Stimulated activated CD4-positive, alpha-beta T cell treated with anti-CD3 and anti-CD28 coated beads, Interleukin-15, amount 100 ng/mL, for 48 hours (primary cell): ENCODE measurements around the gene MALSU1.
"Not testable (repeated sequence)": the region's sequence is repeated elsewhere in the genome, so short reads cannot be mapped to it uniquely, and the experiment has no call there.

Experiments used
- DNase-seq, 2 donors: peaks; one replicate each; pipeline ENCODE4 v3.0.0-alpha.2; 2020; ENCODE audit warnings: low read depth in 2 of 2

The MALSU1 gene

DNA sequence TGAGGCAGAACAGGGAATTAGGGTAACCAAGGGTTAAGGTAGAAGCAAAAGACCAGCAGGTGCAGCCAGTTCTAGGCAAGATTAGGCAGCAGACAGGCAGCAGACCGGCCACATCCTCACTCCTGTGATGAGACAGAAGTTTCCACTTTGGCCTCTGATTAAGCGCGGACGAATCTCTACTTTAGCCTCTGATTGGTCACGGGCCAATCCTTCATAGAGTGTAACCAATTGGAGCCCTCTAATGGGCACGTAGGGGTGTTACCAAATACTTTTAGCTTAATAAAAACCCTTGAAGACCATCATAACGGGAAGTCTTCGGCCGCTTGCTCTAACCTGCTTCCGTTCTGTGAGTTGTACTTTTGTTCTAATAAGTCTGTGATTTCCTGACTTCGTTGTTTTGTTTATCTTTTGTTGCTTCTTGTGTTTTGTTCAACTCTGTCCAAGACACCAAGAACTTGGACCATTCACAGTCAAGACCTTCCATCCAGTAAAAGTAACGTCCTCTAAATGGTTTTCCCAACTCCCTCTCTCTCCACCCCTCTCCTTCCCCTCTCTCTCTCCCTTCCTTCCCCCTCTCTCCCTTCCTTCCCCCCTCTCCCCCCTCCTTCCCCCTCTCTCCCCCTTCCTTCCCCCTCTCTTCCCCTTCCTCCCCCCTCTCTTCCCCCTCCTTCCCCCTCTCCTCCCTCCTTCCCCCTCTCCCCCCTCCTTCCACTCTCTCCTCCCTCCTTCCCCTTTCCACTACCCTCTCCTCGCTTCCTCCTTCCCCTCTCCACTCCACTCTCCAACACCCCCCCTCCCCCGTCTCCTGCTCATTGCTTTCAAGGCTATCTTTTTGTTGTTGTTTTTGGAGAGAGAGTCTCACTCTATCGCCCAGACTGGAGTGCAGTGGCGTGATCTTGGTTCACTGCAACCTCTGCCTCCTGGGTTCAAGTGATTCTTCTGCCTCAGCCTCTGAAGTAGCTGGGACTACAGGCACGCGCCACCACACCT is 13.2 kb upstream of the MALSU1 start:
- no peak for DNase-seq

DNA sequence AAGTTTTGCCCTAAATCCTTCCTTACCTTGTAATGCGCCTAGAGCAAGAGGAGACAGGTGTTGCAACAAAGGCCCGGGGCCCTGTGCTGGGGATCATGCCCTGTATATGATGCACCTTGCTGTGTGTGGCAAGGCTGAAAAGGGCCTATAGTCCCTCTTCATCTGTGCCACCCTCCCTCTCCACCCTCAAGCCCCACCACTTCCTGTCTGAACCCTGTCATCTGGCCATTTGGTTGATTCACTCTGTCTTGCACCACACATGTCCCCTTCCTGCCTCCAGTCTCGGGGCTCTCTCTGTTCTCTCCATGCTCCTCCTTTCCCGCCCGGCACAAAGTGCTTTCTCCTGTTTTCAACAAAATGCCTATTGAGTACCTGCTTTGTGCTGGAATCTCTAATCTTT is 11.5 kb upstream of the MALSU1 start:
- DNase-seq = no peak

DNA sequence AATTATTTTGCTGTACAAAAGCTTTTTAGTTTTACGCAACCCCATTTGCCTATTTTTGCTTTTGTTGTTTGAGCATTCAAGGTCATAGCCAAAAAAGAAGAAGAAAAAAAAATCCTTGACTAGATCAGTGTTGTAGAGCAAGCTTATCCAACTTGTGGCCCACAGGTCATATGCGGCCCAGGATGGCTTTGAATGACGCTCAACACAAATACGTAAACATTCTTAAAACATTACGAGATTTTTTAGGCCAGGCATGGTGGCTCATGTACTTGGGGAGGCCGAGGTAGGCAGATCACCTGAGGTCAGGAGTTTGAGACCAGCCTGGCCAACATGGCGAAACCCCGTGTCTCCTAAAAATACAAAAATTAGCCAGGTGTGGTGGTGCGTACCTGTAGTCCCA is 8.1 kb upstream of the MALSU1 start:
- DNase-seq = no peak

DNA sequence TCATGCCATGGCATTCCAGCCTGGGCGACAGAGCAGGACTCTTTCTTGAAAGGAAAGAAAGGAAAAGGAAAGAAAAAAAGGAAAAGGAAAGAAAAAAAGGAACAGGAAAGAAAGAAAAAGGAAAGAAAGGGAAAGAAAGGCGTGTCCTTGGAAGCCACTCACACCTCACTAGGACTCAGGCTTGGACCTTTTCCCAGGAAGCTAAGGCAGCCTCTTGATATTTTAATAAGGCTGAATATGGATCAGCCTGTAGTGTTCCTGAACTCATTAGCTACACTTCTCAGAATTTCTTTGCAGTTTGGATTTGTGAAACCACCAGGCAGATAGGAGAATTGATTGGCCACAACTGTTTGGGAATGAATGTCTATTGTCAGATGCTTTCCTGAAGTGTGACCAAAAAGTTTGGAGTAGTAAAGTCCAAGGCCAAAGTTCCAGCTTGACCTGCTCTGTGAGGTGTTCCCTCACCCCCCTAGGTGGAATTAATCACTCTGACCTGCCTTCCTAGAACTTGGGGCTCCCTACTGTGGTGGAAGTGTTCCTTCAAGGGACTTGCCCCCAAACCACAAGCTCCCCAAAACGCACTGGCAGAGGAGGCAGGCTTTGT is 7.1 kb upstream of the MALSU1 start:
- DNase-seq = no peak

DNA sequence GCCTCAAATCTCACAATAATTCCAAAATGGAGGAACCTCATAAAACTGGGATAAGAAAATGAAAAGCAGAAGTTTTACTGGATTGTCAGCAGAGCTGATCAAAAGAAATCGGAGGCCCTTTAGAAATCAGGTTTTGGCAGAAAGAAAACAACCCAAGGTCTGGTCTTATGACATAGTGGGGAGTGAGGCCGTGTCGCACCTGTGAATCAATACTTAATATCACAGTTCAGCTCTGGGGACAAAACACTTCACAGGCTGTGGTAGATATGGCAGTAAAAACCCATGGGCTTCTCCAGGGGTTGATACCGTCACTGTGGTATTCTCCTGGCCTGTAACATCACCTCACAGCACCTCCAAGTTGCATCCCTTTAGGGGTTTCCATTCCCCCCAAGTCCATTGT is 6.5 kb upstream of the MALSU1 start:
- DNase-seq = no peak

DNA sequence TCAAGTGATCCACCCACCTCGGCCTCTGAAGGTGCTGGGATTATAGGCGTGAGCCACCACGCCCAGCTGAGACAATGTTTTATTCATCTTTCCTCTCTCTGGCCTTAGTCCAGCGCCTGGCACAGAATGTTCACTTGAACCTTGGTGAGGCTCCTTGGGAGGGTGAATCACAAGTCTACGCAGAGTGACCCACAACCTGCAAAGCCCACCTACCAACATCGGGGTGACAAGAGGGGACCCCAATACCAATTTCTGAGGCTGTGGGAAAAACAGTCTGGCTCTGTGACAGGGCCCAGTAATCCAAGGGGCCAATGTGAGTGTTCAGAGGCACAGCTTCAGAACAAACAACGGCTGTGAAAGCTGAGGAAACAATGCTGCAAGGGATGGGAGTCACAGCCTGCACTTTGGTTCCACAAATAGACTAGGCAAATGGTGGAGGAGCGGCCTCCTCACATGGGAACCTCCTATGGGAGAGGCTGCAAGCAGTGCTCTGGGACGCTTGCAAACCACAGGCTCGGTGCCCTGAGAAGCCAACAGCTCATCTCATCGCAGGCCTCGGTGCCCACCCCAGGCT is 5.6 kb upstream of the MALSU1 start:
- no peak for DNase-seq

DNA sequence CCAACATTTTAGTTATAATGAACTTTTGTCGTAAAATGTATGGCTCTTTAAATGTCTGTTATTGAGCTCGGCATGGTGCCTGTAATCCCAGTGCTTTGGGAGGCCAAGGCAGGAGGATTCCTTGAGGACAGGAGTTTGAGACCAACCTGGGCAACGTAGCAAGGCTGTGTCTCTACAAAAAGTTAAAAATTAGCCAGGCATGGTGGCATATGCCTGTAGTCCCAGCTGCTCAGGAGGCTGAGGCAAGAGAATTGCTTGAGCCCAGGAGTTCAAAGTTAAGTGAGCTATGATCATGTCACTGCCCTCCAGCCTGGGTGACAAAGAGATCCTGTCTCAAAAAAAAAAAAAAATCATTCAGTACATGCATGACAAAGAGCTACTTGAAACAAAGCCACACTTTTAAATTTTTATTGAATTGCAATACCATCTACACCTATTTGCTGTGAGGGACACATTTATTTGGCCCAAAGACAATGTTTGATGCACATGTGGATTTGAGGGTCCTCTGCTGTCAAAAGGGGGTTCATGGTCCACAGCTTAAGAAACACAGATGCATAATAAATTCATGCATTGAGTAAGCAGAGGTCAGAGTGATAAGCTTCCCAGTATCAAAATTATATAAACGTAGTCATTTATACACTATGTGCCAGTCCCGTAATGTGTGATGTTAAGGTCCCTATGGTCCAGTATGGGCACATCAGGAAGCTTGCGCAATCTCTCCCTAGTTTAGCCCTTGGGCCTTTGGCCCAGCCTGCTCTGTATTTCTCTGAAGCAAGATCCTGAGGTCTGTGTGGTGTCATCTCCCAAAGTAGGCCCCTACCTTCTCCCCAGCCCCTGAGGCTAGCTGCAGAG is 4.4 kb upstream of the MALSU1 start:
- DNase-seq = no peak

DNA sequence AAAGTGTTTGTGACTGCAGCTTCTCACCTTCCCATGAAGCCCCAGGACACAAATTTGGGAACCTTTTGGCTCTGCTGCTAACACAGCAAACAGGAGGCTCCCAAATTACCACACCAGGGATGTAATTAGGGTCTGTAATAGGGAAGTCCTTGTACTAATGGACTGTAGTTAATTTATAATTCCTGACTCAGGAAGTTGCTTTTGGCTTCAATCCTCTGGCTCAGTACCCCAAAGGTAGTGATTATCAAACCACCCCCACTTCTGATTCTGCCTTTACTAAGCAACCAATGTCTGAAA is 3.8 kb upstream of the MALSU1 start:
- no peak for DNase-seq

DNA sequence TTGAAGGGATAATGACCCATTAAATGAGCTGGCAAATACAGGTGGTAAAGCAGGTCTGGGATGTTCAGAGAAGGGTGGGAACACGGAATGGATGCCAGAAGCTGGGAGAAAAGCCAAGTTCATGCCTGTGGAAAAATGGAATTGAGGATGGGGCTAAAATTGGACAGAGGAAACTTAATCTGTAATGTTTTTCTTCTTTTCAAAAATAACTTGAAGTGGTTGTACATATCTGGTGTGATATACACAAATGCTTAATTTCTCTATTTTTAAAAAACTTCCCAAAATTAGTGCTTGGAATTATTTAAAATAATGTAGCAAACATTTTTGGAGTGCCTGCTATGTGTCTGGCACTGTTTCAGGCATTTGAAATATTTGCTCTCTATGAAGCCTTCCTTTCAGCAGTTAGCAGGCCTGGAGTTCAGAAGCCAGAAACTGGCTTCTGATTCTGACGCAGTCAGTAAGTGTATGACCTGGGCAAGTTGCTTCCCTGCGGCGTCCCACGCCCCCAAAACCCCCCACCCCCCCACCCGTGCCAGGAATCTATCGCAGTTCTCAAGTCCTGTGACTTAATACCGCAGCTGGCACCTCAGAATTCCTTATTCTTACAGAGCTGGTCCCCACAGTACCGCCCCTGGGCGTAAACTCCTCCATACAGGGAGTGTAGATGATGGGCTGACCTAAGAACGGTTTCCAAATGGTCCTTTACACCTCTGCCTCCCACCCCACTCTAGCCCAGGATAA is 828 bp upstream of the MALSU1 start:
- DNase-seq = no peak

DNA sequence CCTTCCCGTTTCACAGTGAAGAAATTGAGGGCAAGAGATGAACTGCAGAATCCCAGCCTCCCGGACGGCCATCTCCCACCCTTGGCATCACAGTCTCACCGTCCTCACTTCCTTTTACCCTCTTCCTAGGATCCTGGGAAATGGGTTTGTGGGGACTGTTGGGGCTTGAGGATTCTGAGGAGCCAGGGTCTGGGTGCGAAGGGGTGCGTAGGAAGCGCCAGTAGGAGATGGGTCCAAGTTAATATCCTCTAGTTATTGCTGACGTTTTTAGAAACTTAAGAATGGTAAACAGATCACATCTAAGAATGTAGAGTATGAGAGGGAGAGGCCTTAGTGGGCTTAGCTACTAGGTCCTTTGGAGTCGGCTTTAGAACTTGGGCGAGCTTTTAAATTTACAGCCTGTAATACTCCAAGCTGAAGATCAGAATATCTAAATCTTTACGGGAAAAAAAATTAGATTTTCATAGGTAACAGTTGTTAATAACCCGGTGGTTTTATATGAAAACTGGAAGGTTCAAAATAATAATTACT is 696 bp downstream of the MALSU1 start:
- DNase-seq = no peak

DNA sequence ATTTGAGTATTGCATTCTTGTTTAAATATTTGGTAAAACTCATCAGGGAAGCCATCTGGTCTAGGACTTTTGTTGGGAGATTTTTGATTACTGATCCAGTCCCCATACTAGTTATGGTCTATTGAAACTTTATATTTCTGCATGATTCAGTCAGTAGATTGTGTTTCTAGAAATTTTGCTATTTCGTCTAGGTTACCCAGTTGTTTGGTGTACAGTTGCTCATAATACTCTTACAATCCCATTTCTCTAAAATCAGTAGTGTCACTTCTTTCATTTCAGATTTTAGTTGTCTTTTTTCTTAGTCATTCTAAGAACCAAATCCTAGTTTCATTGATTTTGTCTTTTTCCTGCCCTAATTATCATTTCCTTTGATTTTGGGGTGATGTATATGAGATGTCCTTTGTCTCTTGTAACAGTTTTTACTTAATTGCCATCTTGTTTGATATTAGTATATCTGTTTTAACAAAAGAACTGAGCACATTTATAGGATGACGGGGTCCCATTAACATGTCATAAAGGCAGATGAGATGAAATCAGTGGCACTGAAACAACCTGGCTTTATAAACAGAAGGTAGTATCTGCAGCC is 7.9 kb downstream of the MALSU1 start:
- no peak for DNase-seq

DNA sequence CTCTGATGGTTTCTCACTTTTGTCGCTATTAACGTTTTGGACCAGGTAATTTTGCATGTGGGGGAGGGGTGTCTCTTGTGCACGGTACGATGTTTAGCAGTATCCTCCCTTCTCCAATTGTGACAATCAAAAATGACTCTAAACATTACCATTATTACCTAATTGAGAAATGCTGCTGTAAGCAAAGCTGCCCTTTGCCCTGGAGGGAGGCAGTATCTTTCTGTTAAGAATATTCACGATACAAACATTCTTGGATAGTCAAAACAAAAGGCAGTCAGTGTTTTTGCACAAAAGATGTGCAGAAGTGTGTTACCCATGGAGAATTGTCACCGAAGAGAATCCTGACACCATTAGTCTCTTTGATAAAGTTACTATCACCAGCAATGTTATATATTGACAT is 9.6 kb downstream of the MALSU1 start:
- DNase-seq = no peak

DNA sequence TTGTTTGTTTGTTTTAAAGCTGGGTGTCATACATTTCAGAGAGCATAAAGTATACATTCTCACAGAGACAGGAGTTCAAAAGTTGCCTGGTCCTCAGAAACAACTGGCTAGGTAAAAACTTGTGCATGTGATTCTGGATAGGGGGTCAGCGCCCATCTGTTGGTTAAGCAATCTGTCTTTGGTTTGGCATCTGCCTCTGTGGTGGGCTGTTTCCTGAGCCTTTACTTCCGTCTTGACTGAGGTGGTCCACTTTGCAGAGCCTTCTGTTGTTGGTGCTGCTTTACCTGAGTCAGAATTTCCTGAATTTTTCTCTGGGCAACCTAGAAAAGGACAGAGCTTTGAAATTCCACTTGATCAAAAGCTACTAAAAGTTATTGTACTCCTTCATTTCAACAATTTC is 13.0 kb downstream of the MALSU1 start:
- DNase-seq = not testable (repeated sequence)

DNA sequence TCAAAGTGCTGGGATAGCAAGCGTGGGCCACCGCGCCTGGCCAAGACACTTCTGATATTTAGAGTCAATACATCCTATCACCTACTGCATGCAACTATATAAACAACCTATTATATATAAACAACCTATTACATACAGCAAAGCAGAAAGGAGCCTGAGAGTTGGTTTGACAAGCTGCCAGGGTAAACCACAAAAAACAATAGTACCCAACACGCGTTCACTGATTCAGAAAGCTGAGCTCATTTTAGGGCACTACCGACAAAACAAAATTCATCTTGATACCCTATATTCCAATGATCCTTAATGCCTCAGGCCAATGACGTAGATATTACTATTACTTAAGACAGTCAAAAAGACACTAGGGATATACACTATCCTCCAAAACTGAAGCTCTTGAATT is 16.2 kb downstream of the MALSU1 start:
- DNase-seq = no peak

DNA sequence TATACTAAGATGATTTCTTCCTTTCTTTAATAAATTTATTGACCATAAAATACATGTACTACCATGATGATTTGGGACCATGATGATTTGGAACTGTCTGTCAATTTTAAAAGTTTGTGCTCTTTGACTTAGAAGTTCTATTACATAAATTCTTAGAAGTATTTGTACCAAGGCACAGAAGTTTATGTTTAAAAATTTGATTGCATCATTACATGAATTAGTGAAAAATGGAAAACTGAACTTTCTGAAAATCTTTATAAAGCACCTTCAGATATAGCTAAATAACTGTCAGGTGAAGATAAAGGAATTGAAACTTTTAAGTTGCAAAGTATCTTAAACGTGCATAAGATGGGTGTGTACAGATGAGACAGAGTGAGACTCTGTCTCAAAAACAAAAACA is 32.0 kb downstream of the MALSU1 start:
- no peak for DNase-seq

DNA sequence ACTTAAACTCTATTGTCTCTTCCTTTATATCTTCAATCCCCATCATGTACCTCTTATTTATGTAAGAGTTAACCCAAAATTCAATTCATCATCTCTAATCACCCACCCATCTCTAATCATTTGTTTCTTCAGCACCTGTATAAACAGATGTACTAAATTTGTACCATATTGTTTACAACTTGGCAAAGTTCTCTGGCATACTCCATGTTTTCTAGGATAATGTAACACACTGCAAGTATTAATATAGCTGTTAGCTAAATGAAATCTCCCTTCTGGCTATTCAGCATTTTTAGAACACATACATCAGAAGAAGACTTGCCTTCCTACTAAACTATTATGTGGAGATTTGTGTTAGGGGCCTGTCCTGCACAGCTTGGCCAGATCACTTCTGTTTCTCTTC is 33.1 kb downstream of the MALSU1 start:
- no peak for DNase-seq

DNA sequence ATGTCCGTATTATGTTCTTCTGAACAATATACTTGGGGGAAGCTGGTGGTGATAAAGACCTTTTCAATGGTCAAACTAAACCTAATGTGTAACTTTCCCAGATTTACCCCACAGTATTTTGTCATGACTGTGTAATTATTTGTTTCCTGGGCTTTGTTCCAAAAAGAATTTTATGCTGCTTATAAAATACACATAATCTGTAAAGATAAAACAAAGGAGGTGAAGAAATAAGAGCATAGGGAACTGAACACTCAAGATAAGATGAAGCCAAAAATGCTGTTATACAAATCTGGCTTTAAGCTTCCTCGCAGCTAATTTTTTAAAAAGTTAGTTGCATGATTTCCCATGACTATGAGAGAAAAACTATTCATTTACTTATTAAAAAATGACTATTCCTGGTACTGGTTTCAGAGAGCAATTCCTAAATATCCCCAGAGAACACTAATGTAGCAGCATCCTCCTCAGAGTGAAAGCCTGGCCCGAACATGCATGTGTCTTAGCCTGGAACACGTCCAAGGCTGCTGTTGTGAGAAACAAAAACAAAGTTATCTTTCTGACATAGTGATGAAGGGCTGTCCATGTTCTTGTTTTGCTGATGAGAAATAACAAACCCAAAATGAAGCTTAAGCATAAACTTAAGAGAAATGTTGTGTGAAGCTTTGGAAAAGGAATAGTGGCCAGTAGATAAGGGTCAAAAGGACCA is 33.9 kb downstream of the MALSU1 start:
- DNase-seq = no peak

DNA sequence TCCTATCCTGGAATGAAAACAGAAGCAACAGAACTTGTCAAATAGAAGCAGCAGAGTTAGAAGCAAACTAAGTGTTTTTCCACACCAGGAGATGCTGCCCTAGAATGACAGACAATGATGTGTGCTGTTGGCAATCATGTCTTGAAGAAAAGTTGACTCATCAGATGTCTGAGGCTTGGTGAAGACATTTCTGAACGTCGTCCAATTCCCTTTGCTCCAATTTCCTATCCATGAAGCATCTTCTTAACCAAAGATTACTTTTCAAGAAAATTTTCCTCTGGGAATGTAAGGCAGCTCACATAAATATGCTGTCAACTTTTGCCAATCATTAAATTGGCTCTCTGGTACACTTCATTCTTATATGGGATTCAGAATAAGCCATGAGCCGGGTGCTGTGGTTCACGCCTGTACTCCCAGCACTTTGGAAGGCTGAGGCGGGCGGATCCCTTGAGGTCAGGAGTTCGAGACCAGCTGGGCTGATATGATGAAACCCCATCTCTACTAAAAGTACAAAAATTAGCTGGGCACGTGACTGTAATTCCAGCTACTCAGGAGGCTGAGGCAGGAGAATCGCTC is 34.6 kb downstream of the MALSU1 start:
- no peak for DNase-seq

DNA sequence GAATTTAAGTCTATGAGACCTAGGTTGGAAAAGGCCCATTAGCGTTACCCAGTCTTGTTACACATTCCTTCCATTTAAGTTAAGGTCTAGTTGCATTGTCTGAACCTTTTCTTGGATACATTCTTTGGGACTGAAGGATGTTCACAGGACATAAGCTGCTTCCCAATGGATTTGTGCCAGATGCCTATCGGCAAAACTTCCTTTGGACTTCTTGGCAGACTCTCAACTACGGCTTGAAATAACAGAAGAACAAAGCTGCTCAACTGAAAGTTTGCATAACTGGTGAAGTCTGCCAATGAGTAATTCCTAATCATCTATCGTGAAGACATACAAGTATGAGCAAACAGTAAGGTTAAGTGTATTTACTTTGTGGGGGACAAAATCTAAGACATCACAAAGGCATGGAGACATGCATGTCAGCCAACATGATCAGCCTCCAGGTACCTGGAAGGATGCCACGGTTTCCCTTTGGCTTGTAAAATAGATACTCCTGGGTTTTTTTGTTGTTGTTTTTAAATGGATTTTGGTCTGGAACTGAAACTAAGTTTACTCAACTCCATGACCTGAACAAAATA is 35.4 kb downstream of the MALSU1 start:
- no peak for DNase-seq

DNA sequence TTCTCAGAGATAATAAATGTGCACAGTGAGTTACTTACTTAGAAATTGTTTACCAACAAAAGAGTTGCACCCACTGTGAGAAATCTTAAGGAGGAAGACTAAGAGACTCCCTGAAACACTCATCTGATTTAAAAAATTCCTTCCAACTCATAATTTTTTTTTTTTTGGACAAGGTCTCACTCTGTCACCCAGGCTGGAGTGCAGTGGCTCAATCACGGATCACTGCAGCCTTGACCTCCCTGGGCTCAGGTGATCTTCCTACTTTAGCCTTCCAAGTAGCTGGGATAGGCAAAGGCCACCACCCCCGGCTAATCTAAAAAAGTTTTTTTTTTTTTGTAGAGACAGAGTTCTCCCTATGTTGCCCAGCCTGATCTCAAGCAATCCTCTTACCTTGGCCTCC is 36.0 kb downstream of the MALSU1 start:
- DNase-seq = no peak
